ENCODE data around the gene PDE6A.

The PDE6A gene

DNA sequence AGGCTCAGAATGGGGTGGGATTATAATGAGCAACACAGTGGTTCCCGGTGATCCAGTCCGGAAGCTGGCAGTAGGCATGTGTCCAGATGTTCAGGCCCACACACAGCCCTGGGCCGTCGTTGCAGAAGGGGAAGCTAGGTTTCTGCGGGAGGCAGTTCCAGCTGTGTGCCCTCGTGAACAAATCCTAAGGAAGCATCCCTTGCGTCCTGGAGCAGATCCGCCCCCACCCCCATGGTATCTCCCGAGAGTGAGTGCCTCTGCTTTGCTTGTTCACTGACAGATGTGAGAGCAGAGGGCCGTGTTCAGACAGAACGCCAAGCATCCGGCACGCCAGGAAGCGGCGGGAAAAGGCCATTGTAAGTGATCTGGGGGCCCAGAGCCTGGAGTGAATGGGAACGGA, 104.8 kb downstream of the PDE6A start:
- Histone ChIP-seq H3K9me3 (ENCODE audit: control insufficient read depth, low read length) (no peaks in the 10 kb centered on the region), H3K4me2 (ENCODE audit: low read length, poor library complexity, severe bottlenecking) (no peak overlapping the region), H2BK120ac (ENCODE audit: low read depth, low read length) (no peak overlapping the region), H2BK12ac (ENCODE audit: low read length in 2 of 2) (no peak overlapping the region), H2BK15ac (ENCODE audit: low read depth, poor library complexity, severe bottlenecking) (no peak overlapping the region), H3K79me1 (replicated peaks; ENCODE audit: low read length, poor library complexity, severe bottlenecking) (no peaks in the 10 kb centered on the region), H4K91ac (ENCODE audit: low read length) (no peak overlapping the region), H2AFZ (ENCODE audit: low read depth, low read length) (no peak overlapping the region), H2BK5ac (ENCODE audit: low read depth, low read length, poor library complexity, severe bottlenecking) (no peak overlapping the region), H2AK5ac (ENCODE audit: low read length, severe bottlenecking) (peak overlapping the region; percentile 42), H3K4me3 (ENCODE audit: insufficient read depth in 1 of 2, low read depth in 1 of 2, low read length in 2 of 2) (no peak overlapping the region), H3K27me3 (ENCODE audit: control insufficient read depth in 1 of 2, insufficient read depth in 1 of 2, low read length in 2 of 2) (no peaks in the 10 kb centered on the region), H4K8ac (ENCODE audit: low read length) (no peak overlapping the region), H3K36me3 (ENCODE audit: control insufficient read depth in 1 of 2, insufficient read depth in 2 of 2, low read depth in 1 of 2, low read length in 2 of 2) (peaks cover 0 to 18% of the 10 kb centered on the region in 2 experiments), H3K14ac (ENCODE audit: low read length in 2 of 2) (no peak overlapping the region), H3K18ac (ENCODE audit: low read depth in 1 of 2, low read length in 2 of 2) (peak overlapping the region in 1 of 2 experiments; percentile 26), H3K23ac (ENCODE audit: low read length in 2 of 2) (no peak overlapping the region), H3K4ac (ENCODE audit: low read depth in 1 of 2, low read length in 2 of 2) (no peak overlapping the region), H3K9ac (ENCODE audit: low read length) (no peak overlapping the region), H3K4me1 (ENCODE audit: control insufficient read depth, insufficient read depth, low read depth, low read length) (peaks cover 18% of the 10 kb centered on the region), H3K27ac (ENCODE audit: low read length, poor library complexity, severe bottlenecking) (no peak overlapping the region)
- 79% methylated on average over 16 of the region's 16 CpGs for WGBS
- DNase-seq, result no peak

DNA sequence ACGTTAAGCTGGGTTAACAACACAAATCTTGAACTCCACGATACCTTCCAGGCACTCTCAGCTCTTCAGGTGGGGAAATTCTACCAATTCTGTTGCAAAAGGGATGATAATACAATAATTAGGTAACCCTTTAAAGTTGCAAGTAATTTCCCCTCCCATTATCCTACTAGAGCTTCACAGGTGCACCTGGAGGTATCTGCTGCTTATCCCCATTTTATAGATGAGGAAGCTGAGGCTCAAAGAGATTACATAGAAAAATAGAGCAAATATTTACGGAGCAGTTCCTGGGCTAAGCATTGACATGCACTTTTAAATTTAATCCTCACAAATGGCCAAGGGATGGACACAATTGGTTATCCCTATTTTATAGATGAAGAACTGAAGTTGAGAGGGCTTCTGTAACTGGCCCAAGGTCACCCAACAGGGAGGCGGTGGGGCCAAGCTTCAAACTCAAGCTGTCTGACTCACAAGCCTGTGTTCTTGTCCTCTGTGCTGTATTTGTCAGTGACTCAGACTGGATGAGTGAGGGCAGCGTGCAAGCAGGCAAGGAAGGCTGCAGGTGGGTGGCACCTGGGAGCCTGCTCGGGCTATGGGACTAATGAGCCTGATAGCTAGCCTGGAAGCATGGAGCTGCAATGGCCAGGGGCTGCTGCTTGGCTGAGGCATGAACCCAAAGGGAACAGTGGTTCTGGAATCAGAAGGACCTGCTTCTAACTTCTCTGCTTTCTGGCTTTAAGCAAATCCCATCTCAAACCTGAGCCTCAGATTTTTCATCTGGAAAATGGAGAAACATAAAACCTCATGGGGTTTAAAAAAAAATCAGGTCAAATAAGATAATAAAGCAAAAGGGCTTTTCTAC, 105.5 kb downstream of the PDE6A start:
- peak; percentile 64 for DNase-seq
- WGBS, result 69% methylated on average over 4 of the region's 6 CpGs
- Histone ChIP-seq H2BK12ac (ENCODE audit: low read length in 2 of 2) (no peak overlapping the region), H2AFZ (ENCODE audit: low read depth, low read length) (no peak overlapping the region), H4K8ac (ENCODE audit: low read length) (no peak overlapping the region), H2BK15ac (ENCODE audit: low read depth, poor library complexity, severe bottlenecking) (no peak overlapping the region), H2BK120ac (ENCODE audit: low read depth, low read length) (no peak overlapping the region), H3K36me3 (ENCODE audit: control insufficient read depth in 1 of 2, insufficient read depth in 2 of 2, low read depth in 1 of 2, low read length in 2 of 2) (peaks cover 0 to 18% of the 10 kb centered on the region in 2 experiments), H3K4me3 (ENCODE audit: insufficient read depth in 1 of 2, low read depth in 1 of 2, low read length in 2 of 2) (no peak overlapping the region), H4K91ac (ENCODE audit: low read length) (no peak overlapping the region), H3K4me1 (ENCODE audit: control insufficient read depth, insufficient read depth, low read depth, low read length) (peaks cover 18% of the 10 kb centered on the region), H3K9me3 (ENCODE audit: control insufficient read depth, low read length) (no peaks in the 10 kb centered on the region), H3K23ac (ENCODE audit: low read length in 2 of 2) (peak overlapping the region in 1 of 2 experiments; percentile 3), H3K9ac (ENCODE audit: low read length) (no peak overlapping the region), H3K27me3 (ENCODE audit: control insufficient read depth in 1 of 2, insufficient read depth in 1 of 2, low read length in 2 of 2) (no peaks in the 10 kb centered on the region), H3K4me2 (ENCODE audit: low read length, poor library complexity, severe bottlenecking) (no peak overlapping the region), H3K27ac (ENCODE audit: low read length, poor library complexity, severe bottlenecking) (peak overlapping the region; percentile 28), H3K79me1 (replicated peaks; ENCODE audit: low read length, poor library complexity, severe bottlenecking) (no peaks in the 10 kb centered on the region), H3K4ac (ENCODE audit: low read depth in 1 of 2, low read length in 2 of 2) (no peak overlapping the region), H2AK5ac (ENCODE audit: low read length, severe bottlenecking) (peak overlapping the region; percentile 87), H3K18ac (ENCODE audit: low read depth in 1 of 2, low read length in 2 of 2) (no peak overlapping the region), H3K14ac (ENCODE audit: low read length in 2 of 2) (no peak overlapping the region), H2BK5ac (ENCODE audit: low read depth, low read length, poor library complexity, severe bottlenecking) (no peak overlapping the region)

DNA sequence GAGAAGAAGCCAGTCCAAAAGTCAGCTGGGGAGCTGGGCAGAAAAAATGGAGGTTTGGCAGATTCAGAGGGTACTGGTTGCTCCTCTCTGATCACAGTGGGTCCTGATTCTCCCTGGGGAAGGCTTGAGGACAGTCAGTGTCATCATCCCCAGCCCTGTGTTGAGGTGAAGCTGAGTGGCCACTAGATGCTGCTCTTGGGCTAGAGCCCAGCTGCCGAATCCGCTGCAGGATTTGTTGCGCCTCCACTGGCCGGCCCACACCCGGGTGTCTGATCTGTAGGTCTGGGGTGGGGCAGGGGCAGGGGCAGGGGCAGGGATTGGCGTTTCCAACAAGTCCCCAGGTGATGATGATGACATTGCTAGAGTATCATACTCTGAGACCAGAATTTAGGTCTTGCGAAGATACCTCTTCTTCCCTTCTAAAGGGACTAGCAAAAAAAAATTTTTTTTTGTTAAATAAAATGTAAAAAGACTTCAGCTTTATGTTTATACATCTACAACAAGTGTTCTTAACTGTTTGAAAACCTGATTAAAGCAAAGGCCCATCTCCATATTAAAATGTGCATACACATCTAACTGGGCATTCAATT, 106.8 kb downstream of the PDE6A start:
- Histone ChIP-seq H4K91ac (ENCODE audit: low read length) (no peak overlapping the region), H2AK5ac (ENCODE audit: low read length, severe bottlenecking) (no peak overlapping the region), H3K4me2 (ENCODE audit: low read length, poor library complexity, severe bottlenecking) (no peak overlapping the region), H3K9ac (ENCODE audit: low read length) (no peak overlapping the region), H3K36me3 (ENCODE audit: control insufficient read depth in 1 of 2, insufficient read depth in 2 of 2, low read depth in 1 of 2, low read length in 2 of 2) (peaks cover 0 to 27% of the 10 kb centered on the region in 2 experiments), H2BK120ac (ENCODE audit: low read depth, low read length) (no peak overlapping the region), H3K9me3 (ENCODE audit: control insufficient read depth, low read length) (no peaks in the 10 kb centered on the region), H2BK15ac (ENCODE audit: low read depth, poor library complexity, severe bottlenecking) (no peak overlapping the region), H2AFZ (ENCODE audit: low read depth, low read length) (no peak overlapping the region), H2BK5ac (ENCODE audit: low read depth, low read length, poor library complexity, severe bottlenecking) (no peak overlapping the region), H3K14ac (ENCODE audit: low read length in 2 of 2) (no peak overlapping the region), H3K4me3 (ENCODE audit: insufficient read depth in 1 of 2, low read depth in 1 of 2, low read length in 2 of 2) (no peak overlapping the region), H2BK12ac (ENCODE audit: low read length in 2 of 2) (no peak overlapping the region), H3K4ac (ENCODE audit: low read depth in 1 of 2, low read length in 2 of 2) (no peak overlapping the region), H3K79me1 (replicated peaks; ENCODE audit: low read length, poor library complexity, severe bottlenecking) (no peaks in the 10 kb centered on the region), H4K8ac (ENCODE audit: low read length) (no peak overlapping the region), H3K23ac (ENCODE audit: low read length in 2 of 2) (no peak overlapping the region), H3K18ac (ENCODE audit: low read depth in 1 of 2, low read length in 2 of 2) (no peak overlapping the region), H3K4me1 (ENCODE audit: control insufficient read depth, insufficient read depth, low read depth, low read length) (peaks cover 18% of the 10 kb centered on the region), H3K27me3 (ENCODE audit: control insufficient read depth in 1 of 2, insufficient read depth in 1 of 2, low read length in 2 of 2) (no peaks in the 10 kb centered on the region), H3K27ac (ENCODE audit: low read length, poor library complexity, severe bottlenecking) (no peak overlapping the region)
- DNase-seq, result peak; percentile 77
- WGBS, result 12% methylated on average over 5 of the region's 7 CpGs

DNA sequence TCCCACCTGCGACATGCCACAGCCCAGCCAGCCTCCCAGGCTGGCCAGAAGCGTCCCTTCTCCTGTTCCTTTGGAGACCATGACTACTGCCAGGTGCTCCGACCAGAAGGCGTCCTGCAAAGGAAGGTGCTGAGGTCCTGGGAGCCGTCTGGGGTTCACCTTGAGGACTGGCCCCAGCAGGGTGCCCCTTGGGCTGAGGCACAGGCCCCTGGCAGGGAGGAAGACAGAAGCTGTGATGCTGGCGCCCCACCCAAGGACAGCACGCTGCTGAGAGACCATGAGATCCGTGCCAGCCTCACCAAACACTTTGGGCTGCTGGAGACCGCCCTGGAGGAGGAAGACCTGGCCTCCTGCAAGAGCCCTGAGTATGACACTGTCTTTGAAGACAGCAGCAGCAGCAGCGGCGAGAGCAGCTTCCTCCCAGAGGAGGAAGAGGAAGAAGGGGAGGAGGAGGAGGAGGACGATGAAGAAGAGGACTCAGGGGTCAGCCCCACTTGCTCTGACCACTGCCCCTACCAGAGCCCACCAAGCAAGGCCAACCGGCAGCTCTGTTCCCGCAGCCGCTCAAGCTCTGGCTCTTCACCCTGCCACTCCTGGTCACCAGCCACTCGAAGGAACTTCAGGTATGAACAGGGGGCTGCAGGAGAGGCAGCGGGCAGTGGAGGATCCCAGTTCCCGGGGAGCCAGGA, 108.0 kb downstream of the PDE6A start:
- peaks cover 19% of the 10 kb centered on the region for H3K4me1 ChIP-seq (ENCODE audit: control insufficient read depth, insufficient read depth, low read depth, low read length)
- H3K27ac ChIP-seq (ENCODE audit: low read length, poor library complexity, severe bottlenecking), result no peak overlapping the region
- H3K4me3 ChIP-seq (ENCODE audit: insufficient read depth in 1 of 2, low read depth in 1 of 2, low read length in 2 of 2), result no peak overlapping the region
- H2BK5ac ChIP-seq (ENCODE audit: low read depth, low read length, poor library complexity, severe bottlenecking), result no peak overlapping the region
- no peak overlapping the region for H3K18ac ChIP-seq (ENCODE audit: low read depth in 1 of 2, low read length in 2 of 2)
- no peak overlapping the region for H3K23ac ChIP-seq (ENCODE audit: low read length in 2 of 2)
- no peaks in the 10 kb centered on the region for H3K27me3 ChIP-seq (ENCODE audit: control insufficient read depth in 1 of 2, insufficient read depth in 1 of 2, low read length in 2 of 2)
- no peak overlapping the region for H2AFZ ChIP-seq (ENCODE audit: low read depth, low read length)
- H3K9ac ChIP-seq (ENCODE audit: low read length), result no peak overlapping the region
- no peaks in the 10 kb centered on the region for H3K79me1 ChIP-seq (replicated peaks; ENCODE audit: low read length, poor library complexity, severe bottlenecking)
- H3K14ac ChIP-seq (ENCODE audit: low read length in 2 of 2), result no peak overlapping the region
- H3K9me3 ChIP-seq (ENCODE audit: control insufficient read depth, low read length), result no peaks in the 10 kb centered on the region
- H3K4ac ChIP-seq (ENCODE audit: low read depth in 1 of 2, low read length in 2 of 2), result no peak overlapping the region
- DNase-seq, result no peak
- no peak overlapping the region for H2BK120ac ChIP-seq (ENCODE audit: low read depth, low read length)
- no peak overlapping the region for H2AK5ac ChIP-seq (ENCODE audit: low read length, severe bottlenecking)
- H3K36me3 ChIP-seq (ENCODE audit: control insufficient read depth in 1 of 2, insufficient read depth in 2 of 2, low read depth in 1 of 2, low read length in 2 of 2), result peaks cover 0 to 31% of the 10 kb centered on the region in 2 experiments
- WGBS, result 90% methylated on average over 18 of the region's 18 CpGs
- H2BK12ac ChIP-seq (ENCODE audit: low read length in 2 of 2), result no peak overlapping the region
- H3K4me2 ChIP-seq (ENCODE audit: low read length, poor library complexity, severe bottlenecking), result no peak overlapping the region
- H4K8ac ChIP-seq (ENCODE audit: low read length), result no peak overlapping the region
- no peak overlapping the region for H4K91ac ChIP-seq (ENCODE audit: low read length)
- H2BK15ac ChIP-seq (ENCODE audit: low read depth, poor library complexity, severe bottlenecking), result peak overlapping the region; percentile 12

Data from mesenchymal stem cell (in vitro differentiated cells and primary cell).